ENCODE data around the gene HEPHL1.
"Not testable (repeated sequence)": the region's sequence is repeated elsewhere in the genome, so short reads cannot be mapped to it uniquely, and the experiment has no call there.

The HEPHL1 gene

DNA sequence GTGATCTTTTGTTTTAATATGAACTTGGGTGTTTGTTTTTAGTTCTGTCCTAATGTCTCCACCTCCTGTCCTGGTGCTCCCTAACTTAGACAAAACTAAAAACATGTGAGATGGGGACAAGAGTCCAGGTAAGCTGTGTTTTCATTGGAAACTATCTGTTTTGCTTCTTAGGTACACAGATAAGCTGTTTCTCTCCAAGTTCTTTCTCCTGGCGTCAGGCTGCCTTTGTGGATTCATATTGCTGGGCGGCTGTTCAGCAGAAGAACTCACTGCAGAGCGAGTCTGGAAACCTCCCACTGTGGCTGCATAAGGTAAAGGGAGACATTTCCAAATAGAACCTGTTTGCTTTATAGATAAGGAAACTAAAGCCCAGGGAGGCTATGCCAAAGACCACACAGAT, 132.2 kb downstream of the HEPHL1 start:
- DNase-seq: no peak

DNA sequence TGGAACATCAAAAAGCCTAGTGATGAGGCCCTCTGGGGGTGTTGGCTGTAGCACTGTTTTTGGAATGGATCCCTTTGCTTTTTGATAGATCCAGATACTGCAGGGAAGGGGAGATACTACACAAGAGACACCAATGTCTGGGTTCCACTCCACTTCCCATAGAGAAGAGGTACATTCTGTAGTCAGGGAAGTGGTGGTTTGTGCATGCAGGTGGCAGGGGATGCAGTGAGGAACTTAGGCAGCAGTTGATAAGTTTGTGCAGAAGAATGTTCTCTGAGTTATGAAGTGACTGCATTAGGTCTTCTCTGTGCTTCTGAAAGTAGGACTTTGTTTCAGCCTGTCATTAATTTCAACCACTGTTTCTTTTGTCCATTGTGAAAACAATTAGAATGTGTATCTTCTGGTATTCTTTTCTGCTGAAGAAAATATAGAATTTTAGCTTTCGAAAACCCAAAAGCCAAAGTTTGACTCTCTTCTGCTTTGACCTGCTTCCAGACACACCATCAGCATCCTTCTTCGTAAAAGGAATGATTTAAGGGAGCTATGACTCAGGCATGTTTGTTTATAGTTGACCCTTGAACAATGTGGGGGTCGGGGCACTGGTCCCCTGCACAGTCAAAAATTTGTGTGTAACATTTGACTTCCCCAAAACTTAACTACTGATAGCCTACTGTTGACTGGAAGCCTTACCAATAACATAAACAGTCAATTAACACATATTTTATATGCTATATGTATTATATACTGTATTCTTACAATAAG, 133.1 kb downstream of the HEPHL1 start:
- DNase-seq: no peak

DNA sequence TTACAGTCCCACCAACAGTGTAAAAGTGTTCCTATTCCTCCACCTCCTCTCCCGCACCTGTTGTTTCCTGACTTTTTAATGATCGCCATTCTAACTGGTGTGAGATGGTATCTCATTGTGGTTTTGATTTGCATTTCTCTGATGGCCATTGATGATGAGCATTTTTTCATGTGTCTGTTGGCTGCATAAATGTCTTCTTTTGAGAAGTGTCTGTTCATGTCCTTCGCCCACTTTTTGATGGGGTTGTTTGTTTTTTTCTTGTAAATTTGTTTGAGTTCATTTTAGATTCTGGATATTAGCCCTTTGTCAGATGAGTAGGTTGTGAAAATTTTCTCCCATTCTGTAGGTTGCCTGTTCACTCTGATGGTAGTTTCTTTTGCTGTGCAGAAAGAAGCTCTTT, 136.2 kb downstream of the HEPHL1 start:
- DNase-seq: not testable (repeated sequence)

Data from activated naive CD4-positive, alpha-beta T cell (primary cell).